Islet precursor cell (in vitro differentiated cells): Measurements from ENCODE around the gene GTF3C4.
"Not testable (repeated sequence)": the region's sequence is repeated elsewhere in the genome, so short reads cannot be mapped to it uniquely, and the experiment has no call there.

Experiments
- DNase-seq: peaks from one replicate; pipeline ENCODE4 v3.0.0-alpha.2; 2018

The GTF3C4 gene

DNA sequence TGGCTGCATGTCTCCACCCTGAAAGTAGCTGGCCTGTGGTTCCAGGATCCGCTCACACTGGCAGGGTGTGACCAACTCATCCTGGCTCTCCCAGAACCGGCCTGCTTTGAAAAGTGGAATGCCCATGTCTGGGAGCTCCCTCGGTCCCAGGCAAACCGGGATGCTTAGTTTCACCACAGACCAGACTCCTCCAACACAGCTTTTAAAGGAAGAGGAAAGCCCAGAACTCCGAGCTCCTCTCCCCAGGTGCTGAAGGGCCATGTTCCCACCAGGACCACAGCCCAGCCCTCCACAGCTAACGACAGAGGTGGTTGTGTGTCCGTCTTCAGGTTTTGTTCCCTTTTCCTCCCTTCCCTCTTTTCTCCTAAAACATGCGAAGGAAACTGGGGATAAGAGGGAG, 38.0 kb downstream of the GTF3C4 start:
- DNase-seq, result no peak

DNA sequence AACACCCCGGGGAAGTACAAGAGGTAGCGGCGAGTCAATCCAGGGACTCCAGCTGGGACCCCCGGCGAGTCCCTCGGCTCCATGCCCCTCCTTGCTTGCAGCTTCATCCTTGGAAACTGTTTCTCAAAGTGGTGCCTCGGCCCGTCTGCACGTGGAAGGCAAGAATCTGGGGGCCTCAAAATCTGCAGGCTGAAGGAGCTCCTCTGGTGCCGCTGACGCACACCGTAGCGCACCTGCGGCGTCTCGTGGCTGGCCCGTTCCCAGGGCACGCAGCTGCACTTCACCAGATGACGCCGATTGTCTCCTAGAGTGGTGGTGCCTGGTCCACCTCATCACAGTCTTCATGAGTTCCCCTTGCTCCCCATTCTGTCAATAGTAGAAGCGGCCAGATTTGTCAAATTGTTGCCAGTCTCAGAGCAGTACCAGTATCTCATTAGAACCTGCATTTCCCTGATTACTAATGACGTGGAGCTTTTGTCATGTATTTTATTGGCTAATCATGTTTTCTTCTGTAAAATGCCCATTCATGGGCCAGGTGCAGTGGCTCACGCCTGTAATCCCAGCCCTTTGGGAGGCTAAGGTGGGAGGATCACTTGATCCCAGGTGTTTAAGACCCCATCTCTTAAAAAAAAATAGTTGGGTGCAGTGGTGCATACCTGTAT, 38.6 kb downstream of the GTF3C4 start:
- DNase-seq, result no peak

DNA sequence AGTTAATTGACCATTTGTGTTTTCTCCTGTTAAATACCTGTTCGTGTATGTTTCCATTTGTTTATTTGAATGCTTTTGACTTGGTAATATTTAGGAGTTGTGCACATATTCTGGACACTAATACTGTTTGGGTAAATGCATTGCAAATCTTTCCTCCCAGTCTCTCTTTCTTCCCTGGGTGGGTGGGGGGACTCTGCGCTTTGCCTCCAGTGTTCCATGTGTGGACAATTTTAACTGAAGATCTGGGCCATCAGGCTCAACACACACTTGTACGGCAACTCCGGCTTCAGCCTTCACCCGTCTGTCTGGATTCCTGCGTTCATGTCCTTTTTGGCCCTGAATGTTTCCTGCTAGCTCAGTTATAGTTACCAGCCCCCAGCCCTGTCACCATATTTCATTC, 40.1 kb downstream of the GTF3C4 start:
- DNase-seq, result no peak

DNA sequence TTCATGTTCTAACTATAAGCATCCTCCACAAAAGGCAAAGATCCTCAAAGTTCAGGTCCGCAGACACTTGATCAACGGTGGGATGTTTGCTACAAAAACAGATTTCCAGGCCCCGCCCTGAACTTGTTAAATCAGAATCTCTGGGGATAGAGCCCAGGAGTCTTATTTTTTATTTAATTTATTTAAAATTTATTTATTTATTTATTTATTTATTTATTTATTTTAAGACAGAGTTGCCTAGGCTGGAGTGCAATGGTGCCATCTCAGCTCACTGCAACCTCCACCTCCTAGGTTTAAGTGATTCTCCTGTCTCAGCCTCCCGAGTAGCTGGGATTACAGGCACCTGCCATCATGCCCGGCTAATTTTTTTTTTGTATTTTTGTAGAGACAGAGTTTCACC, 40.9 kb downstream of the GTF3C4 start:
- not testable (repeated sequence) for DNase-seq

DNA sequence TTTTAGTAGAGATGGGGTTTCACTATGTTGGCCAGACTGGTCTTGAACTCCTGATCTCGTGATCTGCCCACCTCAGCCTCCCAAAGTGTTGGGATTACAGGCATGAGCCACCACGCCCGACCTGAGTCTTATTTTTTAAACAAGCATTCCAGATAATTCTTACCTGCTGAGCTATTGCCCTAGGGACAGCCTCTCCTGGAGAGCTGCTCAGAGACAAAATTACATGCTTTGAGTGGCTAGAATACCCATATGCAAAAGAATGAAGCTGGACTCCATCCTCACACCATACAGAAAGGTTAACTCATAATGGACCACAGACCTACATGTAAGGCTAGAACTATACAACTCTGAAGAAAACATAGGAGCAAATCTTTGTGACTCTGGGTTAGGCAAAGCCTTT, 41.6 kb downstream of the GTF3C4 start:
- DNase-seq, result no peak

DNA sequence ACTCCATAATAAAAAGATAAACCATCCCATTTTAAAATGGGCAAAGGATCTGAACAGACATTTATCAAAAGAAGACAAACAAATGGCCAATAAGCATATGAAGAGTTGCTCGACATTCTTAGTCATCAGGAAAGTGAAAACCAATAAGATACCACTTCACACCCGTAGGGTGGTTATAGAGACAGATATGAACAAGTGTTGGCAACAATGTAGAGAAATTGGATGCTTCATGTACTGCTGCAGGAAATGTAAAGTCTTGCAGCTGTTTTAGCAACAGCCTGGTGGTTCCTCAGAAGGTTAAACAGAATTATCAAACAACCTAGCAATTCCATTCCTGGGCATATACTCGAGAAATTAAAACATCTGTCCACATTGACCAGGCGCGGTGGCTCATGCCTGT, 42.5 kb downstream of the GTF3C4 start:
- no peak for DNase-seq

DNA sequence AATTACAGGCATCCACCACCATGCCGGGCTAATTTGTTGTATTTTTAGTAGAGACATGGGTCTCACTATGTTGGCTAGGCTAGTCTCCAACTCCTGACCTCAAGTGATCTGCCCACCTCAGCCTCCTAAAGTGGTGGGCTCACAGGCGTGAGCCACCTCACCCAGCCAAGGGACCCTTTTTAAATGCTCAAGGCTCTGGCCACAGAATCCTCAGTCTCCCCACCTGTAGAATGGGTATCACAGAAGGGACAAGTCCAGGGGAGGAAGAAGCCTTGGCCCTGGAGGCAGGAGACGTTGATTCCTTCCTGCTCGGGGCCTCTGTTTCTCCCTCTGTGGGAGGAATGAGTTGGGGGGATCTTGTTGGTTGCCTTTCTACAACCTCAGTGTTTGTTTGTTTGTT, 45.7 kb downstream of the GTF3C4 start:
- no peak for DNase-seq

DNA sequence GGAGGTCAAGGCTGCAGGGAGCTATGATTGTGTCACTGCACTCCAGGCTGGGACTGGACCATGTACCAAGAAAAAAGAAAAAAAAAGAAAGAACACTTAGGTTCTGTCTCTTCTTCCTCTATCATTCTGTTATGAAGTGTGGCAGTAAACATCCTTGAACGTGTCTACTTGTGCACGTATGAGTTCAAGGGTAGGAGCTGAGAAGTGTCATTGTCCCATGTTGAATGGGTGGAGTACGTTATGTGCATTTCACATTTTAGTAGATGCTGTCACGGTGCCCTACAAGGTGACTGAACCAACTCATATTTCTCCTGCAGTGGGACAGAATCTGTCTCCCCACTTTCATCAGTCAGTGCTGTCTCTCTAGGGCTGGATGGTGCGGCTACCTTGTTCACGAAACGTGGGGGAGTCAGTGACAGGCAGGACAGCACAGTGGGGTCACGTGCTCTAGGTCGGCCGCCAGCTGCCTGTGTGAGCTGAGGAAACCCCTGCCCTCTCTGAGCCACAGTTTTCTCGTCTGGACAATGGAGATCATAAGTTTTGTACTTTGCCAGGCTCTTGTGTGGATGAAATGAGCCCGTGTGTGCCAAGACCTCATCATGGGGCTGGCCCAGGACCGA, 47.2 kb downstream of the GTF3C4 start:
- no peak for DNase-seq

DNA sequence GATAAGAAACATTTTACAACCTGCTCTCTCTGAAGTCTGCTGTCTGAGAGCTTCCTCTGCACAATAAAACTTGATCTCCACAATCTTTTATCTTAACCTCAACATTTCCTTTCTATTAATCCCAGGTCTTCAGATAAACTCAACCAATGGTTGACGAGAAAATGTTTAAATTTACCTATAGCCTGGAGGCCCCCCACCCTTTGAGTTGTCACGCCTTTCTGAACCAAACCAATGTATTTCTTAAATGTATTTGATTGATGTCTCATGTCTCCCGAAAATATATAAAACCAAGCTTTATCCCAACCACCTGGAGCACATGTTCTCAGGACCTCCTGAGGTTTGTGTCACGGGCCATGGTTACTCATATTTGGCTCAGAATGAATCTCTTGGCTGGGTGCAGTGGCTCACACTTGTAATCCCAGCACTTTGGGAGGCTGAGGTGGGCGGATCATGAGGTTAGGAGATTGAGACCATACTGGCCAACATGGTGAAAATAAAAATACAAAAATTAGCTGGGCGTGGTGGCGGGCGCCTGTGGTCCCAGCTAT, 48.2 kb downstream of the GTF3C4 start:
- DNase-seq, result not testable (repeated sequence)

DNA sequence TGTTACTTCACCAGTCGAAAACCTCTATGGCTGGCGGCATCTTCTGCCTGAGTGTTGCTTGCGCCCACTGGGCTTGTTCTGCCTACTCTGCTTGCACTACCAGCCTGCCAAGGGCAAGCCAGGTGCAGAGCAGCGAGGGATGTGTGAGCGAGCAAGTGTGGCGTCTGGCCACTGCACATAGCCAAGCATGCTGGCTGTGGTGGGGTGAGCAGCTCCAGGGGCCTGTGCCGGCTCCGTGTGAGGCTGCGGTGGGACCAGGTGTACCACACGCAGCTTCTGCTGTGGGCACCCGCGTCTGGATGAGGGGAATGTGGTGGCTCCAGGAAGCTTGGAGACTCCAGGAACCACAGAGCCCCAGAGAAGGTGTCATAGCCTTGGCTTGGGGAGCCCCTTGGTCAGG, 51.4 kb downstream of the GTF3C4 start:
- no peak for DNase-seq

DNA sequence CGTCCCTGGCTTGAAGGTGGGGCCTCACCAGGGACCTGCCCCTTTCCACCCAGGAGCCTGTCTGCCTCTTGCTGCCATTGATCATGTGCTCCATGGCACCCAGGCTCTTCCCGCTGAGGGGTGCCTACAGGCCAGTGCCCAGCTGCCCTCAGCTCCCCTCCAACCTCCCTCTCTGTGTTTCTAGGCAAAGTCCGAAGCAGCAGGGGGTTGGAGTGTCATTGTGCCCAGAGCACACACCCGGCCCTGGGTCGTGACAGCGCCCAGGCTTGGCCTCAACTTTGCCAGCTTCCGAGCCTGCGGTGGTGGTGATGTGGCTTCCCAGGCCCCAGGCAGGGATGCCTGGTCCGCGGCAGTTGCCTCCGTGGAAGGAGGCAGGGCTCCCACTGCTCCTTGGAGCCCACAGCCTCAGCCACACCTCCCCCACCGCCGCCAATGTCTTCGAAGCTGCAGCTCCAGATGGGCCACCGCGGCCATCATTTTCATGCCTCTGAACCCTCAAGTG, 52.4 kb downstream of the GTF3C4 start:
- DNase-seq, result no peak

DNA sequence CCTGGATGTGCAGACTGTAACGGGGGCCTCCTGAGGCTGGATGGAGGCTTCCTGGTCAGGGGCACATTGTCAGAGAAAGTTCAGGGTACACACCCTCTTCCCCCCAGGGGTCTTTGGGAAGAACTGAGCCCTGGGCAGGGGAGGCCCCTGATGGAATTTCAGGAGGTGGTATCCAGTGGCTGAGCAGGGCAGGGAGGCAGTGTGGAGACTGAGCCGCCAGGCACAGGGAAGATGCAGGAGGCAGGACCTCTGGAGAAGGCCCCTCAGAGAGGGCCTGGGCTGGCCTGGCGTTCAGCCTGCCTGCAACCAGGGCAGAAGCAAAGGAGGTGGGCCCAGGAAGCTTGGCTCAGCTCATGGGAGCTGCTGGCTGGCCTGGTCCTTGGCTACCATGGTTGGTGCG, 53.5 kb downstream of the GTF3C4 start:
- no peak for DNase-seq

DNA sequence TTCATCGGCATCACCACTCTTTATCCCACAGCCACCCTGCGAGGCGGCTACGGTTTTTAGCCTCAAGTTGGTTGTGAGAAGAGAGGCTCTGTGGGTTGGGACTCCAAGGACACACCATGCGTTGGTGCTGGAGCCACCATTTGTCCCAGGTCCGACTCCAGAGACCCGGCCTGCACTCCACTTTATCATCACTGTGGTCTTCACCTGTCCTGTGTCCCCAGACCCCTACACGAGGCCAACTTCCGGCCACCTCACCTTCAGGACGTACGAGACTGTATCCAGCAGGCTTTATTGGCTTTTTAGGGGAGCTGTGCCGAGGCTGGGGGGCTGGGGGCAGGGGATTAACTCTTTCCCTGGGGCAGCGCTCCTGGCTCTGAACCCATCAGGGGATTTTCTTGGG, 55.0 kb downstream of the GTF3C4 start:
- DNase-seq, result no peak

DNA sequence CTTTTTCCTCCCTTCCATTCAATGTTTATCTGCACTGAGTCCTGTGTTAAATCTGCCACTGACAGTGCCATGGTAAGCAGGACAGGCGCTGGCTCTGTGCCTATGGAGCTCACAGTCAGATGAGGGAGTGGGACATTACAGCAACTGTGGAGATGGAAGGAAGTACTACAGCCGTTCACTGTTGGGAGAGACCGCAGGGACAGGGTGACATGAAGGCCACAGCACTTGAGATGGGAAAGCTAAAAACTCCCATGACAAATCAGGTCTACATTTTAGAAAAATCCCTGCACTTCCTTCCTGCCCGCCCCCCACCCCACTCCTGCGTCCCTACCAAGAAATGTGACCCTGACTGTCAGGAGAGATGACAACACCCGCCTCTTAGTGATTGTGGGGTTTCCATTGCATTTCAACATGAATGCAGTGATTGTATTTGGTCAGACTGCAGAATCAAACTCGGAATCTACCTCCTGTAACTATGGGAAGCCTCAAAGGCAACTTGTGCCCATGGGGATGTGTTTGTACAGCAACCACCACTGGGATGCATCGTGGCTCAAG, 56.4 kb downstream of the GTF3C4 start:
- DNase-seq, result no peak

DNA sequence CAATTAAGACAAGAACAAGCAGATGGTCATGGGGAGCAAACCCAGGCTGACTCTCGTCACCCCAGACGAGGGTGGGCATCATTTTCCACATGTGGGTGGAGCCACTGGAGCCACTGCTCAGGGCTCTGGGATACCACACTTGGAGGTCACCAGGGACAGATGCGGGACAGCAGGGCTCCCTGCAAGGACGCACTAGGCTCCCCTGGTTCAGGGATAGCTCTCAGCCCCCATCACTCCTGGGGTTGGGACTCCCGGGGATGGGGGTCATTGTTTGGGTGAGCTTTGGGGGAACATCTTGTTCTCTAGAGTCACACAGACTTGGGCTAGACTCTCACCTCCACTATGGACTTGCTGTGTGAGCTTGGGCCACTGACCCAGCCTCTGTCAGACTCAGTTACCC, 57.8 kb downstream of the GTF3C4 start:
- no peak for DNase-seq

DNA sequence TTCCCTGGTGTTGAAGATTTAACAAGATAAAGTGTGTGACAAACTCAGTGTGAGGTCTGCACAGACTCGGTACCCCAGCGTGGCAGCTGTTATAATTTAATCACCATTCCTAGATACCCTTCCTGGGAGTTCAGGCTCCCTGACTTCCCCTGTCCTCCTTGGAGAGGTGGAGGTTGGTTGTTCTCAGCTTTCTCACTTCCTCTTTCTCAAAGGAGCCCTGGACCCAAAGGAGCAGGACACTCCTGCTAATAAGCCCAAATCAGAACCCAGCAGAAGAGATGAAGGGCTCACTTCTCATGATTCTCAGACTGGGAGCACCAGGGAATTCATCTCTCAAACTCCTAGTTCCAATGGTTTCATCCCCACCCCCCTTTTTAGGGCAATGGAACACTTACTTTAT, 58.2 kb downstream of the GTF3C4 start:
- no peak for DNase-seq

DNA sequence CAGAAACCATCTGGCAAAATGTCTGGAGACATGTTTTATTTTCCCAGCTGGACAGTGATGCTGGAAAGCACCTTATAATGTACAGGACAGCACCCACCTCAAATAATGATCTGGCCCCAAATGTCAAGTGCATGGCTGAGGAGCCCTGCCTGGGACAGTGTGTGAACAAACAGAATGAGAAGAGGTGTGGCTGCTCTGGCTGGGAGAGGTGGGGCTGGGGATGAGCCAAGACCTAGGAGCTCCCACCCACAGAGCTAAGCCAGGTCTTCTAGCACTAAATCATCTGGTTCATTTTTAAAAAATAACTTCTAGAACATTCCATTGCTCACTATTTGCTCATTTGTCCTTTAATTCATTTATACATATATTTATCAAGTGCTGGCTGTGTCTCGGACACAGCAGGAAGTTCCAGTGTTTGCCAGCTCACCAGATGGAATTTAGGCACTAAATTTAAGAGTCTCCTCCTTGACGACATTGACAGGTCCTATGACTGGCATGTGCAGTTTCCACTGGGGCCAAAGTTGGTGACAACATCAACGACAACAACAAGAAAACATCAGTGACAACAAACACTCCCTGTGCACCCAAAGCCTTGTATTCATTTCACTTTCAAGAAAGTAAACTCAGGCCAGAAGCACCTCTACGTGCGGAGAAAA, 59.1 kb downstream of the GTF3C4 start:
- DNase-seq, result no peak

DNA sequence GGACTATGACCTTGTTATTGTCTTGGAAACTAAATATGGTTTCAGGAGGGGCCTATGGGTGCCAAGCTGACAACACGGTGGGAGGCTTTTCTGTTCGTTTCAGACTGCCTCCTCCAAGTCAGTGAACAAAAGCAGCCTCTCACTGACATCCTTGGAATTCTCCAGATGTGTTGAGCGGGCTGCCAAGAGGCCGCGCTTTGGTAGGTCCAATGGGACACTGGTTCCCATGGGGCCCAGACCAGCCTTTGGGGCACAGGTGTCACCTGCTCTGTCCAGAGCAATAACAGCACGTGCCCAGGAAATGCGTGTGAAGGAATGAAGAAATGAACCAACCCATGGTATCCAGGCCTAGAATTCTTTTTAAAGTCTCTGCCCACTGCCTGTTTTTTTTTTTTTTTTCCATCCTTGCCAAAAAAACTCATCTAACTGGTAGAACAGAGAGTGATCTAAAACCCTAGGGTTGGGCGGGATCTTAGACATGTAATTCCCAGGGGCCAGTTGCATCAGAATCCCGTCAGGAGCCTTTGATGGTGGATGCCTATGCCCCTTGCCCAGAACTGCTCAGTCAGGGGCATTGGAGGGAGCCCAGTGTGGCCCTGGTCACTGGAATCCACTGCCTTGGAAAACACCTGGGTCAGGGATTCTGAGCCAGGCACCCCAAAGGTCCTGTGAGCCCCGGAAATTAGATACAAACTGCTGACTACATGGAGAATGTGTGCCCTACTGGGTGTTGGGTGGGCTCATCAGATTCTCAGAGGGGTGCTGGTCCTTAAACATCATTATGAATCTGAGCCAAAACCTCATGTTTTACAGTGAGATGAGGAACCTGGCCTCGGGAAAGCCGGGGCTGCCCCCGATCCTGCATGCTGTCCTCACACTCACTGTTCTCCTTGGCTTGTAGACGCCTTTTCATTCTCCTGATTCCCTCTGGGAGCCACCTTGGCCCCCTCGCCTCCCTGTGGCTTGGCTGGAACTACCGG, 60.1 kb downstream of the GTF3C4 start:
- no peak for DNase-seq

DNA sequence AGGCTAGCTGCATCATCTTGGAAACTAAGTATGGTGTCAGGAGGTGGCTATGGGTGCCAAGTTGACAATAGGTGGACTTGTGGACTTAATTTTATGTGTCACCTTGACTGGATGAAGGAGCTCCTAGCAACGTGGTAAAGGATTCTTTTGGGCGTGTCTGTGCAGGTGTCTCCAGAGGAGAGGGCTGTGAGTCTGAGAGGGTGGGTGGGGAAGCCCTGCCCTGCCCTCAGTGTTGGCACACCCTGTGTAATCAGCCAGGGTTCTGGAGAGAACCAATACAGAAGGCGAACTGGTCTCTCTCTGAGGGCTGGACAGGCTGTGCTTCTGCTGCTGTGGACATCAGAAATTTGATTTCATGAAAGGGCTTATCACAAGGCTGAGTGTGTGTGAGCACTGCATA, 61.0 kb downstream of the GTF3C4 start:
- peak; percentile 37 for DNase-seq

DNA sequence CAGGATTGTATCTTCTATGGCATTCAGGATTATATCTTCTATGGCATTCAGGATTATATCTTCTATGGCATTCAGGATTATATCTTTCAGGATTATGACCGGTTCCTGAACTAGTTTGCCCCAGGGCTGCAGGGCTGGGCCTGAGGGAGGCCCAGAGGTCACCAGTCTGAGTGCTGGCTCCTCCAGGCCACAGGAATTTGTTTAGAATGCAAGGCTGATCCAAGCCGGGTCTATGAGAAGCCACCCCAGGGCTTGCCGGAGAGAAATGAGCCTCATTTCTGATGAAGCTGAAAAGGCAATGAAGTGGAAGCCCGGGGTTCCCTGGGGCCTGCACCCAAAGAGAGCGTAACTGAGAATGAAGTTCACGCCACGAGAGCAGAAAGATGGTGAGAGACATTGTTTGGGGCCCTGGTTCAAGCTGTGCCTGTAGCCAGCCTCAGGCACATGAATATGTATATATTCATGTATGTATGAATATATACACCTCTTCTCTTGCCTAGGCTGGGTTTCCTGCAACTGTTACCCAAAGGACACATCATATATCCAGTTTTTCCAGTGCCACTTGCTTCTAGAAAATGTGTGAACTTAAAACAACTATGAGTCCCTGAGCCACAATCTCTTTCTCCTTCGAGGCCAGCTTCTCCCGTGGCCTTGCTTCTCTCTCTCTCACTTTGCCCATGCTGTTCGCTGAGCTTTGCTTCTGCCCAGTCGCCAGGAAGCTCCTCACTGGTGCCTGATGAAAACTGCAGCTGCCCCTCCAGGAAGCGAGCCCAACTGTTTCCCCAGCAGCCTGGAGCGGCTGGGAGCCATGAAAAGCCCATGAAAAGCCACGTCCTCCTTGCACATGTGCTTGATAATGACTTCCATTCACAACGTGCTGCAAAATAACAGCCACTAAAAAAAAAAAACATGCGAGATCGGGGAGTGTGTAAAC, 62.3 kb downstream of the GTF3C4 start:
- peak; percentile 63 for DNase-seq

DNA sequence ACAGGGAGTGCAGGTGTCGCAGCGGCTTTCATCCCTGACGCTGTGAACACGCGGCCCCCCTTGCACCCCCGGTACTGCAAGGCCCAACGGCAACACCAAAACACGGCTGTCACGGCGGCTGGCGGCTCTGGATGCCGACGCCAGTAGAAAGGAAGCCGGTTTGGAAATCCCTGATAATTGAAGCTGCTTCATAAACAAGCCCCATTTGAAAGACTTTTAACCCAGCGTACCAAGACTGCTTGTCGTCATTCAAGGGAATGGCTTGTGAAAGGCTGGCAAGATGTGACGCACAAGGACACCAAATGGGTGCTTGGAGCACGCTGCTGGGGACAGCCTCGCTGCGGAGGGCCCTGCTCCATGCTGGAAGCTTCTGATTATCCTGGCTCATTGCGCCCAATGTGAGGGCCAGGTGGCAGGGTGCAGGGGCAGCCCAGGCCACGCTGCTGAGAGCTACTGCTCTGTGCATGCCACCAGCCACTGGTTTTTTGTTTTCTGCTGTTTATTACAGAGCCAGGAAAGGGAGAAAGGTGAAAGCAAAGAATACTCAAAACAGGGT, 63.1 kb downstream of the GTF3C4 start:
- peak; percentile 35 for DNase-seq
